ENCODE results near the gene POLA1. TPM values are rescaled to one million over a fixed set of nuclear protein-coding genes. Genes with fewer than 3 reads are reported as not detected.

Gene POLA1
- polyA plus RNA-seq, 5 donors, result 12.3 to 19.6 (median 16.8) TPM

GRCh38 chrX:25022499-25023325, 329.0 kb downstream of the POLA1 start:
- no peak for DNase-seq

- DNase-seq, result no peak
Measured at GRCh38 chrX:25023908-25024307, 330.2 kb downstream of the POLA1 start.

DNA sequence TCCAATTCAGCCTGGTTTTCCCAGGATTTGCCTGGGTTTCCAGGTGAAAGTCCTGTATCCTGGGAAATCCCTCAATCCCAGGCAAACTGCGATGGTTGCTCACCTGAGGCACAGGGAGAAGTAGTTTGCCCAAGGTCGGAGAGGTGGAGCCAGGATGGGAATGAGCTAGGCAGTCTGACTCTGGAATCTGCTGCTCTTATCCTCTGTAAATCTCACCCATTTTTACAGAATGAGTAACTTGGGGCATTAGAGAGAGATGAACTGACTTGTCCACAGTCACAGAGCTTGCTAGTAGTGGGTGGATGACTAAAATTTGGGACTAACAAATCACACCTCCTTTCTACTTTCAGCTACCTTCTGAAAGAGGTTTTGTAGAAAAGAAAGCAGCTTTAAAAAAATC, 331.9 kb downstream of the POLA1 start:
- no peak for DNase-seq

DNA sequence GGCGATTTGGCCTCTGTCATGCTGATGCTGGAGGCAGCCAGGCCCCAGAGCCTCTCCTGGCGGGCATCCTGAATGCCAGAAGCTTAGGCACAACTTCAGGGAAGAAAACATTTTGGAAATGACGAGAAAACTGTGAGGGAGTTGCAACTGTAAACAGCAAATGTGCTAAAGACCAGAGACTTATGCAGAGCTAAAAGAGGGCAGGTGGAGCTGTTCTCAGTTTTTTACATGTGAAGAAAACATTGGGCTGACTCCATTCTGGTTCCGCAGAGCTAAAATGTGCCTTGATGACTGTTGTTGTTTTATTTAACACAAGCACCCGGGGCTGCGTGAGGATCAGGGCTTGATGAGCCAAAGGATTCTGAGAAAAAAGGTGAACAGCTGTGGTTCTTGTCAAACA, 332.9 kb downstream of the POLA1 start:
- DNase-seq, result no peak

GRCh38 chrX:25028726-25029125, 335.0 kb downstream of the POLA1 start:
- DNase-seq, result no peak

DNA sequence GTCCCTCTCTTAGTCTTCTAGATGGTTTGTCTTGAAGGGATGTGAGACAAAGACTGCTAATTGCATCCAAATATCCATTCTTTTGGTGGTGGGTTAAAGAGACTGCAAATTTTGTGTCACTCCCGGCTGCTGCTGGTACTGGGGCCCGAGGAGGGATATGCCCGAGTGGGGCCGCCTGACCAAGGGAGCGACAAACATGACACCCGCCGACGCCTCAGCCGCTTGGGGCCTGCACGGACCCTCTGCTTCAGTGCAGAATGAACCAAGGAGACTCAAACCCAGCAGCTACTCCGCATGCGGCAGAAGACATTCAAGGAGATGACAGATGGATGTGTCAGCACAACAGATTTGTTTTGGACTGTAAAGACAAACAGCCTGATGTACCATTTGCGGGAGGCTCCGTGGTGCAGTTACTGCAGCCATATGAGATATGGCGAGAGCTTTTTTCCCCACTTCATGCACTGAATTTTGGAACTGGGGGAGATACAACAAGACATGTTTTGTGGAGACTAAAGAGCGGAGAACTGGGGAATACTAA, 335.6 kb downstream of the POLA1 start:
- no peak for DNase-seq

- DNase-seq, result no peak
Measured at GRCh38 chrX:25034889-25035288, 341.2 kb downstream of the POLA1 start.

GRCh38 chrX:25039036-25039435, 345.3 kb downstream of the POLA1 start:
- DNase-seq, result no peak

- no peak for DNase-seq
Measured at GRCh38 chrX:25043192-25043591, 349.5 kb downstream of the POLA1 start.

Other genes starting within 250 kb of the POLA1 start
- 1 to 10 TPM; 3.7 to 7.4 (median 6.3) TPM for gene PDK3, start 228.6 kb upstream of the POLA1 start, polyA plus RNA-seq (ENCODE audit: insufficient read depth in 1 of 5, insufficient read length in 5 of 5, low replicate concordance in 1 of 5)
- gene PCYT1B, start 46.6 kb upstream of the POLA1 start, polyA plus RNA-seq (ENCODE audit: insufficient read depth in 1 of 5, insufficient read length in 5 of 5, low replicate concordance in 1 of 5), result 1 to 10 TPM; 5.3 to 9.8 (median 6.9) TPM